Ascending aorta (tissue), 2 donors: ENCODE measurements around the gene TLCD1. TPM values are rescaled to one million over a fixed set of nuclear protein-coding genes. Genes with fewer than 3 reads are reported as not detected.

ENCODE experiments used
- DNase-seq, 2 donors: peaks; one replicate each; pipeline ENCODE4 v3.0.0-alpha.2; 2019; ENCODE audit warnings: low spot score in 2 of 2
- H3K27ac ChIP-seq, 2 donors: fragments of 200-600 bp; sonication (generic); one replicate each; pipeline ENCODE4 v1.5.1; 2016 to 2017; ENCODE audit warnings: mild to moderate bottlenecking in 1 of 2
- H3K27me3 ChIP-seq: fragments of 200-600 bp; sonication (generic); one replicate; pipeline ENCODE4 v1.5.1; 2017
- H3K36me3 ChIP-seq, 2 donors: fragments of 200-600 bp; sonication (generic); one replicate each; pipeline ENCODE4 v1.5.1; 2016
- H3K4me1 ChIP-seq, 2 donors: fragments of 200-600 bp; sonication (generic); one replicate each; pipeline ENCODE4 v1.5.1; 2016 to 2017; ENCODE audit warnings: mild to moderate bottlenecking in 1 of 2
- H3K4me3 ChIP-seq, 2 donors: fragments of 200-600 bp; sonication (generic); one replicate each; pipeline ENCODE4 v1.5.1; 2016 to 2017; ENCODE audit warnings: mild to moderate bottlenecking in 1 of 2
- H3K9me3 ChIP-seq, 2 donors: fragments of 200-600 bp; sonication (generic); one replicate each; pipeline ENCODE4 v1.5.1; 2016
- CTCF ChIP-seq, 3 experiments: fragments of 200-600 bp in 2 of 3; fragments of 450-650 bp in 1 of 3; sonication (generic) in 2 of 3; IDR thresholded peaks; one replicate each; pipeline ENCODE4 v1.5.1; 2016 to 2019; ENCODE audit warnings: antibody characterized with exemption in 3 of 3, mild to moderate bottlenecking in 1 of 3, moderate library complexity in 1 of 3
- intact Hi-C: fragments of 100-400 bp; cut with DNase I; formaldehyde crosslinking; loops from one replicate; pipeline ENCODE4 v1.15.1; 2023
- total RNA-seq: library from RNA; depleted of rRNA; stranded (reverse); fragments of >200 nt; gene quantifications from one replicate; pipeline ENCODE4 v1.1.0, GENCODE V29; 2016

Gene TLCD1
- total RNA-seq, 1 donor from 2014 or later, result not detected

- intact Hi-C loops, result no loop called here
- no peaks in the 10 kb centered on the region for H3K9me3 ChIP-seq
- H3K27ac ChIP-seq, result no peak overlapping the region
- no peaks in the 10 kb centered on the region for H3K4me1 ChIP-seq
- TF ChIP-seq CTCF (IDR thresholded peaks at IDR 0.05), result no peak
- no peak for DNase-seq
- peaks cover 92 to 99% of the 10 kb centered on the region in 2 donors for H3K36me3 ChIP-seq
- no peak overlapping the region for H3K4me3 ChIP-seq
- H3K27me3 ChIP-seq, result no peaks in the 10 kb centered on the region
Measured at GRCh38 chr17:28675490-28675889, 50.5 kb downstream of the TLCD1 start.

Other genes with a start within 250 kb of the TLCD1 start
- not detected for gene FOXN1, start 219.9 kb downstream of the TLCD1 start, total RNA-seq
- gene UNC119, start 173.6 kb downstream of the TLCD1 start, total RNA-seq, result 33.8 TPM
- 44.6 TPM for gene PIGS, start 154.7 kb downstream of the TLCD1 start, total RNA-seq
- gene ALDOC, start 149.3 kb downstream of the TLCD1 start, total RNA-seq, result 24.8 TPM
- gene SPAG5, start 127.2 kb downstream of the TLCD1 start, total RNA-seq, result 1.6 TPM
- 0.32 TPM for gene RSKR, start 112.0 kb downstream of the TLCD1 start, total RNA-seq
- gene BLTP2, start 81.1 kb downstream of the TLCD1 start, total RNA-seq, result 104 TPM
- 51.9 TPM for gene SDF2, start 64.3 kb downstream of the TLCD1 start, total RNA-seq
- gene SUPT6H, start 64.0 kb downstream of the TLCD1 start, total RNA-seq, result 43.7 TPM
- 1.6 TPM for gene PROCA1, start 14.3 kb downstream of the TLCD1 start, total RNA-seq
- 172 TPM for gene RAB34, start 8.4 kb downstream of the TLCD1 start, total RNA-seq
- 491 TPM for gene RPL23A, start 6.2 kb downstream of the TLCD1 start, total RNA-seq
- 3.2 TPM for gene NEK8, start 2.6 kb upstream of the TLCD1 start, total RNA-seq
- gene TRAF4, start 17.8 kb upstream of the TLCD1 start, total RNA-seq, result 53.2 TPM
- gene FAM222B, start 116.6 kb upstream of the TLCD1 start, total RNA-seq, result 30.7 TPM
- gene ERAL1, start 128.8 kb upstream of the TLCD1 start, total RNA-seq, result 5.7 TPM
- 72.4 TPM for gene FLOT2, start 171.5 kb upstream of the TLCD1 start, total RNA-seq
- 16.5 TPM for gene DHRS13, start 176.8 kb upstream of the TLCD1 start, total RNA-seq
- 35.0 TPM for gene PHF12, start 225.3 kb upstream of the TLCD1 start, total RNA-seq